GM18517 (cell line): Measurements from ENCODE around the gene TMOD1.
"Not testable (repeated sequence)": the region's sequence is repeated elsewhere in the genome, so short reads cannot be mapped to it uniquely, and the experiment has no call there.

Experiments used
- ATAC-seq: cut with Tn5 transposase; IDR thresholded peaks from one replicate; pipeline ENCODE4 v1.9.1; 2021; ENCODE audit warnings: mild to moderate bottlenecking, moderate library complexity; ENCODE audit not compliant: unreplicated experiment

TMOD1 gene

GRCh38 chr9:97564291-97565175 is 63.1 kb downstream of the TMOD1 start:
- no peak for ATAC-seq

- ATAC-seq: no peak
These were observed 63.8 kb downstream of the TMOD1 start for GRCh38 chr9:97565262-97565661.

GRCh38 chr9:97567182-97567893 is 65.9 kb downstream of the TMOD1 start:
- ATAC-seq: no peak

- no peak for ATAC-seq
These were observed 66.4 kb downstream of the TMOD1 start for GRCh38 chr9:97567894-97568202.

GRCh38 chr9:97568461-97569275 is 67.2 kb downstream of the TMOD1 start:
- ATAC-seq: no peak

GRCh38 chr9:97570899-97571298 is 69.4 kb downstream of the TMOD1 start:
- no peak for ATAC-seq

GRCh38 chr9:97571664-97572063 is 70.2 kb downstream of the TMOD1 start:
- no peak for ATAC-seq

GRCh38 chr9:97572196-97572891 is 70.9 kb downstream of the TMOD1 start:
- ATAC-seq: no peak

GRCh38 chr9:97572892-97573365 is 71.5 kb downstream of the TMOD1 start:
- no peak for ATAC-seq

GRCh38 chr9:97573482-97574073 is 72.1 kb downstream of the TMOD1 start:
- no peak for ATAC-seq

GRCh38 chr9:97574101-97574571 is 72.7 kb downstream of the TMOD1 start:
- not testable (repeated sequence) for ATAC-seq

- ATAC-seq: not testable (repeated sequence)
These were observed 73.6 kb downstream of the TMOD1 start for GRCh38 chr9:97574921-97575672.

- ATAC-seq: no peak
These were observed 74.3 kb downstream of the TMOD1 start for GRCh38 chr9:97575673-97576200.

- ATAC-seq: no peak
These were observed 75.6 kb downstream of the TMOD1 start for GRCh38 chr9:97577051-97577450.

- no peak for ATAC-seq
These were observed 77.4 kb downstream of the TMOD1 start for GRCh38 chr9:97578846-97579245.

- no peak for ATAC-seq
These were observed 78.4 kb downstream of the TMOD1 start for GRCh38 chr9:97579914-97580313.

- not testable (repeated sequence) for ATAC-seq
These were observed 80.1 kb downstream of the TMOD1 start for GRCh38 chr9:97581590-97581989.

GRCh38 chr9:97584778-97585177 is 83.3 kb downstream of the TMOD1 start:
- ATAC-seq: not testable (repeated sequence)

- ATAC-seq: not testable (repeated sequence)
These were observed 85.4 kb downstream of the TMOD1 start for GRCh38 chr9:97586909-97587308.
